ENCODE measurements around the gene CLPSL1. TPM values are rescaled to one million over a fixed set of nuclear protein-coding genes. Genes with fewer than 3 reads are reported as not detected.

Gene CLPSL1
- polyA plus RNA-seq, 1 experiment, result not detected

DNA sequence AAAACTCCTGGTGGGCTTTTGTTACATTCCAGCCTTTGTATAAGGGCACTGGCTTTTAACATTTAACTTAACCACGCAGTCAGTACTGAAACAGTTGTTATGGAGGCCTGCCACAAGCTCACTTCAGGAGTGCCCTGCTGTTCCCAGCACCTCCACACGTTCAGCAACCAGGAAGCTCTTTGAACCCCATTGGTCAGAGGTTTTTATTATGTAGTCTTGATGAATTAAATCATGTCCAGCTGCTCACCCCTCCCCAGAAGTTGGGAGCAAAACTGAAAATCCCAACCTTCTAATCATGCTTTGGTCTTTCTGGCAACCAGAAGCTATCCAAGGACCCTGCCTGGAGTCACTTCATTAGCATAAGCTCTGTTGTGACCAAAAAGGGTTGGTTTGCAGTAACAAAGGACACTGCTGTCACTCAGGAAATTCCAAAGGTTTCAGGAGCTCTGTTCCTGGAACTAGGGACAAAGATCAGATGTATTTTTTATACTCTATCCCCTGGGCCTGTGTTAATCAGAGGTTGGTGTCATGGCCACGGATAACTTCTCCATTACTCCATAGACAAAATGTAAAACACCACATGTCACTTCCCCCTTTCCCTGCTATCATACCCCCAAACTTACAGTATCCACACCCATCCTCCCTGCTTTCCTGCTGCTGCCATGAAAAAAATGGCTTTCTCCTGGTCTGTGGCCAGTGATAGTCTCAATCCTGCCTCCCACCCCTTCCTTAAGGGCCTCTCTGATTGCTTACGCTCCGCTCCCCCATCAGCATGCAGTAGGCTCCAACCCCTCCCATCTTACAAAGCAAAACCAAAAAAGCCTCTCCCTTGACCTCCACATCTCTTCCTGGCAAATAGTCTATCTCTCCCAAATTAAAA, 40.9 kb upstream of the CLPSL1 start:
- no peaks in the 10 kb centered on the region for H3K36me3 ChIP-seq (ENCODE audit: control insufficient read depth, insufficient read depth, low read length)
- ChIA-PET POLR2A (no interaction called here), CTCF (interaction anchor here (0.6 to 8.4 kb wide), 8 partner anchors 8 to 356 kb away, joined by 3 to 162 read pairs (median 4); no protein-coding TSS in a partner anchor)
- H3K4me3 ChIP-seq (ENCODE audit: low read depth, low read length), result no peak overlapping the region
- TF ChIP-seq CTCF (IDR thresholded peaks at IDR 0.05; ENCODE audit: insufficient read depth, low read depth, low read length), result no peak
- DNase-seq (ENCODE audit: low read depth), result no peak
- 0 out of 2 replicates have a peak, but pooled peaks cover 2% of the 10 kb centered on the region for H3K27me3 ChIP-seq (ENCODE audit: control insufficient read depth, insufficient read depth, low read length)

DNA sequence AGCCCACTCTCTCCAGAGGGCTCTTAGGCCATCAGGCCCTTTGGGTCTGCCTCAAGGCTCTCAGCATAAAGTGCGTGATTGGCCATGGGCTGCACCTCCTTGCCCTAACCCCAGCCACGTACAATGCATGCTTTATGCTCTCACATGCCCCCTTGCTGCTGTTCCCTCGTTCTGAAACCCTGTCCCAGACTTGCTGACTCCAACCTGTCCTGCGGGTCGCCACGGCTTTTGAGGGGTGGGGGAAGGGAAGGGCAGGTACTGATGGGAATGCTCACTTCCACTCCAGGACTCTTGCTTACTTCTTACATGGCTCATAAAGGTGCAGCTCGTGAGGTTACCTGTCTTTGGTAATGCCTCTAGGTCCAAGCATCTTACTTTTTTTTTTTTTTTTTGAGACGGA, 38.0 kb upstream of the CLPSL1 start:
- TF ChIP-seq CTCF (IDR thresholded peaks at IDR 0.05; ENCODE audit: insufficient read depth, low read depth, low read length), result no peak
- Histone ChIP-seq H3K36me3 (ENCODE audit: control insufficient read depth, insufficient read depth, low read length) (no peaks in the 10 kb centered on the region), H3K4me3 (ENCODE audit: low read depth, low read length) (no peak overlapping the region), H3K27me3 (ENCODE audit: control insufficient read depth, insufficient read depth, low read length) (0 out of 2 replicates have a peak, but pooled peaks cover 2% of the 10 kb centered on the region)
- ChIA-PET CTCF (interaction anchor here (0.7 to 1.2 kb wide), 3 partner anchors 12 to 449 kb away, joined by 3 read pairs; no protein-coding TSS in a partner anchor), POLR2A (no interaction called here)
- DNase-seq (ENCODE audit: low read depth), result no peak

DNA sequence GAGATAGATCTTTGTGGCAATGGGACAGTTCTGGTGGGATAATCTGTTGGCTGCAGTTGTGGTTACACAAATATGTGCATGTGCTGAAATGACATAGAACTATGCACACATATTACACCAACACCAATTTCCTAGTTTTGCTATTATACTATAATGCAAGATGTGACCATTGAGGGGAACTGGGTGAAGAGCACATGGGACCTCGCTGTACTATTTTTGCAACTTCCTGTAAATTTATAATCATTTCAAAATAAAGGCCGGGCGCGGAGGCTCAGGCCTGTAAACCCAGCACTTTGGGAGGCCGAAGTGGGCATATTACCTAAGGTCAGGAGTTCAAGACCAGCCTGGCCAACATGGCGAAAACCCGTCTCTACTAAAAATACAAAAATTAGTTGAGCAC, 35.3 kb upstream of the CLPSL1 start:
- ChIA-PET POLR2A (no interaction called here), CTCF (no interaction called here)
- no peak for TF ChIP-seq CTCF (IDR thresholded peaks at IDR 0.05; ENCODE audit: insufficient read depth, low read depth, low read length)
- Histone ChIP-seq H3K27me3 (ENCODE audit: control insufficient read depth, insufficient read depth, low read length) (0 out of 2 replicates have a peak, but pooled peaks cover 2% of the 10 kb centered on the region), H3K4me3 (ENCODE audit: low read depth, low read length) (no peak overlapping the region), H3K36me3 (ENCODE audit: control insufficient read depth, insufficient read depth, low read length) (no peaks in the 10 kb centered on the region)
- no peak for DNase-seq (ENCODE audit: low read depth)

- no peak for TF ChIP-seq CTCF (IDR thresholded peaks at IDR 0.05; ENCODE audit: insufficient read depth, low read depth, low read length)
- ChIA-PET POLR2A (no interaction called here), CTCF (interaction anchor here (1.3 kb wide), 1 partner anchor 10 kb away, joined by 4 read pairs; the partner anchor contains the start of gene ARMC12)
- no peaks in the 10 kb centered on the region for H3K36me3 ChIP-seq (ENCODE audit: control insufficient read depth, insufficient read depth, low read length)
- 0 out of 2 replicates have a peak, but pooled peaks cover 2% of the 10 kb centered on the region for H3K27me3 ChIP-seq (ENCODE audit: control insufficient read depth, insufficient read depth, low read length)
- no peak overlapping the region for H3K4me3 ChIP-seq (ENCODE audit: low read depth, low read length)
- no peak for DNase-seq (ENCODE audit: low read depth)
Measured at GRCh38 chr6:35746516-35746915, 34.3 kb upstream of the CLPSL1 start.

GRCh38 chr6:35747877-35748276, 32.9 kb upstream of the CLPSL1 start:
- POLR2A ChIA-PET, result no interaction called here
- DNase-seq (ENCODE audit: low read depth), result no peak
- H3K27me3 ChIP-seq (ENCODE audit: control insufficient read depth, insufficient read depth, low read length), result no peaks in the 10 kb centered on the region; the same call in 1 of the 2 replicates
- no peaks in the 10 kb centered on the region for H3K36me3 ChIP-seq (ENCODE audit: control insufficient read depth, insufficient read depth, low read length)
- TF ChIP-seq CTCF (IDR thresholded peaks at IDR 0.05; ENCODE audit: insufficient read depth, low read depth, low read length), result no peak
- H3K4me3 ChIP-seq (ENCODE audit: low read depth, low read length), result no peak overlapping the region
- CTCF ChIA-PET, result no interaction called here

Measured in BJ (cell line).